GM21737 (cell line): Measurements from ENCODE around the gene HIPK3.
"Not testable (repeated sequence)": the region's sequence is repeated elsewhere in the genome, so short reads cannot be mapped to it uniquely, and the experiment has no call there.

Source experiments
- ATAC-seq: cut with Tn5 transposase; IDR thresholded peaks from one replicate; pipeline ENCODE4 v1.9.1; 2021; ENCODE audit warnings: mild to moderate bottlenecking, moderate library complexity; ENCODE audit not compliant: unreplicated experiment

HIPK3 gene

GRCh38 chr11:33257160-33257896 is at the start of gene HIPK3:
TSS of gene HIPK3 (plus strand) at chr11:33257381.
- ATAC-seq = peak; percentile 79

GRCh38 chr11:33207408-33207985 is 49.7 kb upstream of the HIPK3 start:
- no peak for ATAC-seq

- ATAC-seq = no peak
Measured at GRCh38 chr11:33208150-33208549, 49.0 kb upstream of the HIPK3 start.

GRCh38 chr11:33211153-33211552 is 46.0 kb upstream of the HIPK3 start:
- ATAC-seq = no peak

- no peak for ATAC-seq
Measured at GRCh38 chr11:33211580-33211979, 45.6 kb upstream of the HIPK3 start.

- no peak for ATAC-seq
Measured at GRCh38 chr11:33214187-33214586, 43.0 kb upstream of the HIPK3 start.

GRCh38 chr11:33214767-33215166 is 42.4 kb upstream of the HIPK3 start:
- no peak for ATAC-seq

GRCh38 chr11:33216676-33217075 is 40.5 kb upstream of the HIPK3 start:
- not testable (repeated sequence) for ATAC-seq

GRCh38 chr11:33222052-33222750 is 35.0 kb upstream of the HIPK3 start:
- ATAC-seq = no peak

GRCh38 chr11:33225371-33225770 is 31.8 kb upstream of the HIPK3 start:
- no peak for ATAC-seq

GRCh38 chr11:33227578-33228261 is 29.5 kb upstream of the HIPK3 start:
- ATAC-seq = no peak

- no peak for ATAC-seq
Measured at GRCh38 chr11:33234397-33235190, 22.6 kb upstream of the HIPK3 start.

GRCh38 chr11:33237039-33237597 is 20.1 kb upstream of the HIPK3 start:
- no peak for ATAC-seq

GRCh38 chr11:33242575-33242974 is 14.6 kb upstream of the HIPK3 start:
- no peak for ATAC-seq

GRCh38 chr11:33243654-33244053 is 13.5 kb upstream of the HIPK3 start:
- not testable (repeated sequence) for ATAC-seq

GRCh38 chr11:33248416-33248971 is 8.7 kb upstream of the HIPK3 start:
- ATAC-seq = no peak

GRCh38 chr11:33256031-33256812 is 959 bp upstream of the HIPK3 start:
- no peak for ATAC-seq

- no peak for ATAC-seq
Measured at GRCh38 chr11:33256813-33257159, 395 bp upstream of the HIPK3 start.

GRCh38 chr11:33257897-33258630 is 883 bp downstream of the HIPK3 start:
- peak; percentile 39 for ATAC-seq
